Measurements from ENCODE around the gene SMIM3. TPM values are rescaled to one million over a fixed set of nuclear protein-coding genes. Genes with fewer than 3 reads are reported as not detected.
"Not testable (repeated sequence)": the region's sequence is repeated elsewhere in the genome, so short reads cannot be mapped to it uniquely, and the experiment has no call there.

The SMIM3 gene
- total RNA-seq, 1 donor from 2014 or later: 4.8 TPM

DNA sequence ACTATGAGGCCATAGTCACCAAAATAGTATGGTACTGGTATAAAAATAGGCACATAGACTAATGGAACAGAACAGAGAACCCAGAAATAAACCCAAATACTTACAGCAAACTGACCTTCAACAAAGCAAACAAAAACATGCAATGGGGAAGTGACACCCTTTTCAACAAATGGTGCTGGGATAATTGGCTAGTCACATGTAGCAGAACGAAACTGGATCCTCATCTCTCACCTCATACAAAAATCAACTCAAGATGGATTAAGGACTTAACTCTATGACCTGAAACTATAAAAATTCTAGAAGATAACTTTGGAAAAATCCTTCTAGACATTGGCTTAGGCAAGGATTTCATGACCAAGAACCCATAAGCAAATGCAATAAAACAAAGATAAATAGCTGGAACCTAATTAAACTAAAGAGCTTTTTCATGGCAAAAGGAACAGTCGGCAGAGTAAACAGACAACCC is 14.9 kb downstream of the SMIM3 start:
- not testable (repeated sequence) for DNase-seq (ENCODE audit: low read depth in 2 of 2)

DNA sequence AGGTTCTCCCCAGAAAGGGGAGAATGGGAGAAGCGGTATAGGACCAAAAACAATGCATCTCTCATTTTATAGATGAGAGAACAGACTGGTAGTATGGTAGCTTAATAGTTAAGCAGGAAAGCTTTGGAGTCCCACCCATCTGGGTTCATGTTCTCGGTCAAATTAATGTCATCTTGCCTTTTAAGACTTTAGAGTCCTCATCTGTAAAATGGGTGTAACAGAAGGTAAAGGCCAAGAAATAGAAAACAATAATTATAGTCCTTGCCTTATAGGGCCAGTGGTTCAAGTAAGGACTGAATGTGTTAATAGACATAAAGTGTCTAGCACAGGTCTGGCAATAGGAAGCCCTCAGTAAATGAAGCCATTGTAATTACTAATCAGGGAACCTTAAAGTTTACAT is 16.4 kb downstream of the SMIM3 start:
- DNase-seq (ENCODE audit: low read depth in 2 of 2): no peak

DNA sequence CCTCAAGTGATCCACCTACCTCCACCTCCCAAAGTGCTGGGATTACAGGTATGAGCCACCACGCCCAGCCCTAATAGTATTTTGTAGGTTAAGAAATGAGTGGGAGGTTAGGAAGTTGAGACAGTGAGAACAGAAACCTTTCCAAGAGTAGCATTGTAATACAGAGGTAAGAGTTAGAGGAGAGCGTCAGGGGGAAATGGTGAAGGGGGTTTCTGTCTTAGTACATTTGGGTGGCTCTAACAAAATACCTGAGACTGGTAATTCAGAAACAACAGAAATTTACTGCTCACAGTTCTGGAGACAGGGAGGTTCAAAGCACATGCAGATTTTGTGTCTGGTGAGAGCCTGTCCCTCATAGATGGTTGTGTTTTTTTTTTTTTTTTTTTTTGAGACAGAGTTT is 18.8 kb downstream of the SMIM3 start:
- DNase-seq (ENCODE audit: low read depth in 2 of 2): no peak

GRCh38 chr5:150801117-150801927 is 22.8 kb downstream of the SMIM3 start:
- DNase-seq (ENCODE audit: low read depth in 2 of 2): peak; percentile 70 to 80

DNA sequence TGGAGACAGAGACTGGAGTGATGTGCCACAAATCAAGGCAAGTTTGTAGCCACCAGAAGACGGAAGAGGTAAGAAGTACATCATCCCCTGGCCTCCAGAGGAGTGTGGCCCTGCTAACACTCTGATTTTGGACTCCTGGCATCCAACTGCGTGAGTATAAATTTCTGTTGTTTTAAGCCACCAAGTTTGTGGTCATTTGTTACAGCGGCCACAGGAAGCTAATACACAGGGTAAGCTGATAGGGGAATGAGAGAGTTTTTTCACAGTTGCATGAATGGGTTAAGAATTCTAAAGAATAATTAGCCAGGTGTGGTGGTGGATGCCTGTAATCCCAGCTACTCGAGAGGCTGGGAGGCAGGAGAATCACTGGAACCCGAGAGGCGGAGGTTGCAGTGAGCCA is 25.8 kb downstream of the SMIM3 start:
- DNase-seq (ENCODE audit: low read depth in 2 of 2): no peak

DNA sequence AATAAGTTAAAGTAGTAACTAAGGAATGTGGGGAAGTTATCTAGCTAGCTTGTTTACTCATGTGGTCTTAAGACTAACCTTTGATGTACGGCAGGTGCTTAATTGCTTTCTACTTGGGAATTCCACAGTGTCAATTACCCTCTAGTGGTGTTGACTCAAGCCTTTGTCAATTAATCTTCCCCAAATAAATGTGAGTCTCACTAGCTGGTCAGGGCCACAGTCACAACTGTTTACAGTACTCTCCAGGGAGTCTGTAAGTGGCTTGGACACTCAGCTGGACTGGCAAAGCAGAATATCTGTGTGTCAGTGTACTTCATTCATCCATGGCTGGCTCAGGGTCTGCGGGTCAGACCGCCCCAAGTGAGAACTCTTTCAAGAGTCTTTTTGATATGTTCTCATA is 30.8 kb downstream of the SMIM3 start:
- DNase-seq (ENCODE audit: low read depth in 2 of 2): no peak

- DNase-seq (ENCODE audit: low read depth in 2 of 2): no peak
Observed at GRCh38 chr5:150815010-150815409, 36.5 kb downstream of the SMIM3 start.

GRCh38 chr5:150816946-150817345 is 38.4 kb downstream of the SMIM3 start:
- DNase-seq (ENCODE audit: low read depth in 2 of 2): no peak

GRCh38 chr5:150829744-150830143 is 51.2 kb downstream of the SMIM3 start:
- DNase-seq (ENCODE audit: low read depth in 2 of 2): no peak

- DNase-seq (ENCODE audit: low read depth in 2 of 2): not testable (repeated sequence)
Observed at GRCh38 chr5:150831821-150832220, 53.3 kb downstream of the SMIM3 start.

DNA sequence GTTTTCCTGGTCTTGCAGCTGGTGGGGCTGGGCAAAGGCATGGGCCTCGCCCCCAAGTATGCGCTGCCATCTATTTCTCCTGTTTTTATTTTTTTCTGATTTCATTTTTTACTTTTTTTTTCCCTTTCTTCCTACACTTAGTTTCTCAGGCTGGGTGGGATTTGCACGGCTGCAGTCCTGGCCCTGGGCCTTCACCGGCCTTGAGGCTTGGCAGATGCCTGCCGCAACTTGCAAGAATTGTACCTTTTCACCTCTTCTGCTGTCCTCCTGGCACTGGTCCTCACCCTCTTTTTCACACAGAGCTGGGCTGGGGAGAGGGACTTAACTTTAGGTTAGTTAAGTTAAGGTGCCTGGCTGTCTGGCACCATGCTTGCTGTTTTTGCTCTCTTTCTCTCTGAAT is 57.5 kb downstream of the SMIM3 start:
- no peak for DNase-seq (ENCODE audit: low read depth in 2 of 2)

- DNase-seq (ENCODE audit: low read depth in 2 of 2): no peak
Observed at GRCh38 chr5:150836703-150837102, 58.1 kb downstream of the SMIM3 start.

DNA sequence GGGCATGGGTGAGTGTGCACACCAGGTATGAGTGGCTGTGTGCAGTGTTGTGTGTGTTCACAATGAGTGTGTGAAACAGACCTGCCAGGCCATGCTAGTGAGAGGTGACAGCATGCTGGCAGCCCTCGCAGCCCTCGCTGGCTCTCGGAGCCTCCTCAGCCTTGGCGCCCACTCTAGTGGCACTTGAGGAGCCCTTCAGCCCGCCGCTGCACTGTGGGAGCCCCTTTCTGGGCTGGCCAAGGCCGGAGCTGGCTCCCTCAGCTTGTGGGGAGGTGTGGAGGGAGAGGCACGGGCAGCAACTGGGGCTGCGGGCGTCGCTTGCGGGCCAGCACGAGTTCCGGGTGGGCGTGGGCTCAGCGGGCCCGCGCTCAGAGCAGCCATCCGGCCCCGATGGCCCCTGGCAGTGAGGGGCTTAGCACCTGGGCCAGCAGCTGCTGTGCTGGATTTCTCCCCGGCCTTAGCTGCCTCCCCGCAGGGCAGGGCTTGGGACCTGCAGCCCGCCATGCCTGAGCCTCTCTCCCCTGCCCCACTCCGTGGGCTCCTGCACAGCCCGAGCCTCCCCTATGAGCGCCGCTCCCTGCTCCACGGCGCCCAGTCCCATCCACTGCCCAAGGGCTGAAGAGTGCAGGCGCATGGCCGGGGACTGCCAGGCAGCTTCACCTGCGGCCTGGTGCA is 66.8 kb downstream of the SMIM3 start:
- DNase-seq (ENCODE audit: low read depth in 2 of 2): not testable (repeated sequence)

DNA sequence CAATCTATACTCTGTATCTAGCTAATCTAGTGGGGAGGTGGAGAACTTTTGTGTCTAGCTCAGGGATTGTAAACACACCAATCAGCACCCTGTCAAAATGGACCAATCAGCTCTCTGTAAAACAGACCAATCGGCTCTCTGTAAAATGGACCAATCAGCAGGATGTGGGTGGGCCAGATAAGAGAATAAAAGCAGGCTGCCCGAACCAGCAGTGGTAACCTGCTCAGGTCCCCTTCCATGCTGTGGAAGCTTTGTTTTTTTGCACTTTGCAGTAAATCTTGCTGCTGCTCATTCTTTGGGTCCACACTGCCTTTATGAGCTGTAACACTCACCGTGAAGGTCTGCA is 67.7 kb downstream of the SMIM3 start, which contains the start of gene IRGM:
TSS of gene IRGM (plus strand) at position 214 of the 346 bp plus-strand sequence. CDS start 1,603 bp downstream, outside the sequence.
- not testable (repeated sequence) for DNase-seq (ENCODE audit: low read depth in 2 of 2)

Other genes starting within 250 kb of the SMIM3 start
- 7.4 and 10.7 TPM in 2 replicates for gene SYNPO, start 138.1 kb upstream of the SMIM3 start, total RNA-seq
- gene MYOZ3, start 117.5 kb upstream of the SMIM3 start, total RNA-seq: 0.22 and 0.40 TPM in 2 replicates
- gene RBM22, start 77.7 kb upstream of the SMIM3 start, total RNA-seq: 13.1 and 17.1 TPM in 2 replicates
- gene DCTN4, start 19.7 kb upstream of the SMIM3 start, total RNA-seq: 20.7 and 23.6 TPM in 2 replicates
- not detected in 2 replicates for gene IRGM, start 67.8 kb downstream of the SMIM3 start, total RNA-seq
- gene ZNF300, start 126.2 kb downstream of the SMIM3 start, total RNA-seq: 4.6 and 4.8 TPM in 2 replicates
- gene GPX3, start 241.8 kb downstream of the SMIM3 start, total RNA-seq: 5.0 and 6.3 TPM in 2 replicates